ENCODE results near the gene LGSN.
"Not testable (repeated sequence)": the region's sequence is repeated elsewhere in the genome, so short reads cannot be mapped to it uniquely, and the experiment has no call there.

Gene LGSN

GRCh38 chr6:63306420-63306819, 13.4 kb downstream of the LGSN start:
- no peak for DNase-seq (ENCODE audit: low read depth in 2 of 2)

DNA sequence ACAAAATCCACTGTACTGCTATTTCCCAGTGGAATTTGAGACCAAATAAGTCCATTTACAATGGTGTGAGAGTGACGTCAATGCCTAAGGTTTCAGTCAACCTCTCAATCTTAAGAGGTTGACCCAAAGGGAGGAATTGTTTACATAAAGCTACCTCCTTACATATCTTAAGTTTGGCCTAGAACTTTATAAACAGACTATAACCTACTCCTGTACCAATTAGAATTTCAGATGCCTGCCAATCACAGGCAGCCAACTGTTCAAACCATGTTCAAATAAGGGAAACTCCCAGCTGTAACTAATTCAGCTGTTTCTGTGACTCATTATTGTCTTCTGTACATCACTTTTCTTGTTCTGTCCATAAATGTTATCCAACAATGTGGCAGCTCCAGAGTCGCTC, 14.5 kb downstream of the LGSN start:
- DNase-seq (ENCODE audit: low read depth in 2 of 2), result no peak

- no peak for DNase-seq (ENCODE audit: low read depth in 2 of 2)
Observed at GRCh38 chr6:63303476-63303875, 16.3 kb downstream of the LGSN start.

DNA sequence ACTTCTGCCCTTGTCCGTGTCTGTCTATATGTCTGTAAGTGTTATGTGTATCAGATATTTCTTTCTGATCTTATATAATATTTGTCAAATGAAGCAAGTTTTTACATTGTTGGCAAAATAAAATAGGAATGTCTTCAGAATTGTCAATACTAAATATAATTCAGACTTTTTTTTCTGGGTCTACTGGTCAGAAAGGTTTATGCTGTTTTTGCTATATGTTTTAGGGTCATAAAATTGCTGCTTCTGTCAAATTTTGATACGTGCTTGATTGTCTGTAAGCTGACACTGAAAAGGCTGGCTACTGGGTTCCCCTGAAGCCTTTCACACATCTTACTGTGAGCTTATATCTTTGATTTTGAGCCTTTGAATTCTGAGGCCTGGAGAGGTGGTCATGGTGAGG, 20.1 kb downstream of the LGSN start:
- DNase-seq (ENCODE audit: low read depth in 2 of 2), result no peak

DNA sequence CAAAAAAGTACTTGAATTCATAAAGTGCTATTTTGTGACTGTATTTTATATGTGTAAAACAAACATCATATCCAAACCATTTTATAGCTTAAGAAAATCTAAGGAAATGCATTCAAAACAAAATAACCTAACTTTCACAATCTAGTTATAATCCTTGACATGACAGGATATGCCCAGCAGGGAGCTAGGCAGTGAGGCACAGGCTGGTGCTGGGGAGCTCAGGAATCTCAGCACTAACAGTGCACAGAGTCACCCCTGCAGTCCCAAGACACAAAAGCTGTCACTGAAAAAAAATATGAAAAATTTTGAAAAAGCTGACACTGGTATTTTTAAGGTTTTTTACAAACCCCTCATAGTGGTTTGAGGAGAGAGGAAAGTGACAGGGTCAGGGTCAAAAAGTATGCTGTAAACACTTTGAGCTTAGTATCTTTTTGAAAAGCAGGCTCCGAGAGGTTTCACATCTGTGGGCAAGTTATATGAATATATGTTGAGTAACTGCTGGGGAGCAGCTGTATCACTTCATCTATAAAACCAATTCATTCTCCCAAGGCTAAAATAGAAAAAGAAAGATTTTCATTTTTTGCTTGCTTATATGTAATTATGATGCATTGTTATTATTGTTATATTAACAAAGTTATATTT, 24.1 kb downstream of the LGSN start:
- DNase-seq (ENCODE audit: low read depth in 2 of 2), result no peak

DNA sequence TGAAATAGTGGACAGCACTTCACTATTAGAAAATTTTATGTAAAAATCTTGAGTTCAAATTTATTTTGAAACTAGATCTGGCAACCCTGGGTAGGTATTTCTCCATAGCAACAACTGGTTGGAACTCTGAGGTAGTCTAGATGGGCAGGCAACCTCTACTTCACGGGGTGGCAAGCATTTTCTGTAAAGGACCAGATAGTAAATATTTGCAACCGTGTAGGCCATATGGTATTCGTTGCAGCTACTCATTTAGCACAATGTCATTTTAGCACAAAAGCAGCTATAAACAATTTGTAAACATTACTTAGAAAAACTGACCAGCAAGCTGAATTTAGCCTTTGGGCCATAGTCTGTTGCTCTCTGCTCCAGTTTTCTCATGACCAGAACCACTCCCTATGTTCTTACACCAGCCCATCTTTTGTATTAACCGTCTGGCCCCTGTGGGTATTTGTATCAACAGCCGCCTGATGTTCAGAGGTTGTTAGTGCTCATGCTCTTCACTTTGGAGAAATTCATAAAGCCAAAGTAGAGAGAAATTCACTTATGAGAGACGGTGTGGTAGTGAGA, 29.2 kb downstream of the LGSN start:
- DNase-seq (ENCODE audit: low read depth in 2 of 2), result no peak

DNA sequence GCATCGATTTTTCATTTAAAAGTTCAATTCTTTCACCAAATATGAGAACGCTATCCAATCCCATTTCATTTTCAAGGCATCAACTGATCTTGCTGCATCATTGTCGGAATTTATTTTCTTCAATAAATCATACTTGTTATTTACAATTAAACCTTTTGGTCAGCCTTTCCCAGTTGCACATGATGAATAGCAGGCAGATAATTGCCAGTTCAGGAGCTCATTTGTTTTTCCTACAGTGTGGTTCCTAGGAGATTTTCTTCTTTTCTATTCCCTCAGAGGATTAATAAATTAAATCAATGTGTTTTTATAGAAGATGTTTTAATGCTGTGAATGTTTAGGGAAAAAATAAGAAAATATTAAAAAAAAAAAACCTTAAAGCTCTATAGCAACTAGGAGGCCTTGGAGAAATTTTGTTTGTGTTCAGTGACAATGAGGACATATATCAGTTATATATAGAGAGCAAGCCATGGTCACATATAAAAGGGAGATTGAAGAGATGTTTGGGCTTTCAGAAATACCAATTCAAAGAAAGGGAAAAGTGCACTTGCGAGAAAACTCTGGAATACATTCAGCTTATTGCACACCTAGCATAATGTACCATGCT, 30.4 kb downstream of the LGSN start:
- DNase-seq (ENCODE audit: low read depth in 2 of 2), result no peak

DNA sequence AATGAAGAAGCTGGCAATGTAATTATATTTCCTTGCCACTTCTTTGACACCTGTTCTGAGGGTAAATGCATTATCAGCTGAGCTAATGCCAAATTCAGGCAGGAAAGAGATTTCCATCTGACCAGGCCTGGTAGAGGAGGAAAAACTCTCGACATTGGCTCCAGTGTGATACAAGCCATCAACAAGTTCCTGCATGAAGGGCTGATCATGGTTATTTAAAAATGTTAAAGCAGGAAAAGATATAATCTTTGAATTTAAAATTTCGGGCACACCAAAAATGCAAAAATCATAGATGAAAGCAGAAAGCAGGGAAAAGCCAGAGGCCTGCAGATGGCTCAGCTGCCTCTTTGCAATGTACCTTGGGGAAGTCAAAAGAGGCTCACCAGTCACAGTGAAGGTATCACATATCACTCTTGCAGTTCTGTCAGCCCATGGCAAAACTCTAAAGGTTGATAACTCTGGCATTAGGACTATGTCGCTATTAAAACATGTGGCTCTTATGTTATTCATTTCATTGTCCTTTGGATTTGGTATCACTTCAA, 39.1 kb downstream of the LGSN start:
- no peak for DNase-seq (ENCODE audit: low read depth in 2 of 2)

DNA sequence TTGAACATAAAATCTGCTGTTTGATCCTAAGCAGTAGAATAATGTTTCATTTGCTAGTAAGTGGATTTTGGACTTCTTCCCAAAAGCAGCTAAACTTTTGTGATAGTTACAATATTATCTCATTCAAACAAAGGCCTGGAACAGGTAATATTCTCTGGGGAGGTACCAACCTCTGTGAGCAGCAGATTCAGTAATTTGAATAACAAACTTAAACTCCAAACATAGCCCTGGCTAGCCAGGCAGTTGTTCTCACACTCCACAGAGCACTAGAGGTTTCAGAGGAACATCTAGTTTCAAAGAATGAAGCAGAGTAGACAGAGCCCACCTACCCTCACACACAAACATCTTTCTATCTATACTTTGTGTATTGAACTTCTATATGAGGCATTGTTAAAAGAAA, 40.9 kb downstream of the LGSN start:
- no peak for DNase-seq (ENCODE audit: low read depth in 2 of 2)

GRCh38 chr6:63275953-63276352, 43.8 kb downstream of the LGSN start:
- no peak for DNase-seq (ENCODE audit: low read depth in 2 of 2)

- DNase-seq (ENCODE audit: low read depth in 2 of 2), result not testable (repeated sequence)
Observed at GRCh38 chr6:63274795-63275430, 44.9 kb downstream of the LGSN start.

DNA sequence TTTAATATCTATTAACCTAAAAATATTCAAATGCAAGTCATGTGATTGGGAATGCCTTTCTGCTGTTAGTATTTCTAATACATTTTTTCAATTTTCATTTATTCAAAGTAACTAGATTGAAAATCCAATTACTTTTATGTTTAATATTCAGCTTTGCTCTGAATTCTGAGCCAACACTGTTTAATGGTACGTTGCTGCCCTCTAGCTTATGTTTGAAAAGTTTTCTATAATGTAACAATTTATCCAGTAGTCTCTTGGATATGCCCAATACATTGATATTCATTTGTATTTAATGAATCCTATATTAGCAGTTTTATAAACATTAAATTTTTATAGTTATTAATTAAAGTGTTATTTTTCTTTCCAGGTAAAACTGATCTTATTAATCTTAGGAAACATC, 47.4 kb downstream of the LGSN start:
- no peak for DNase-seq (ENCODE audit: low read depth in 2 of 2)

DNA sequence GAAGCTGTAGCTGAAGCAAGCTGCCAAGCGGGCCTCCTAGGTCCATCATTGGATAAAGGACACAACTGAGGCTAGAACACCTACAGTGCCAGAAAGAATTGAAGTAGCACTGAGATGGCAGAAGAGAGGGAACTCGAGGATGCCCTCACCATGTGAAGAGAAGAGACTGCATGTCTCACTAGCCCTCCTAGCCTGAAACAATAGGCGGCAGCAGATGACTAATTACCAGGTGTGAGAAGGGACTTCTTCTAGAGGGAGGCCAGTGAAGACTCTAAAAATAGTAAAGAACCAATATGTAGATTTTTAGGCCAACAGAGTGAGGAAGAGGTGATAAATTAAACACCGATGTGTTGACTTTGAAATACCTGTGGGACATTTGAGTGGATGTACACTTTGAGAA, 50.3 kb downstream of the LGSN start:
- no peak for DNase-seq (ENCODE audit: low read depth in 2 of 2)

DNA sequence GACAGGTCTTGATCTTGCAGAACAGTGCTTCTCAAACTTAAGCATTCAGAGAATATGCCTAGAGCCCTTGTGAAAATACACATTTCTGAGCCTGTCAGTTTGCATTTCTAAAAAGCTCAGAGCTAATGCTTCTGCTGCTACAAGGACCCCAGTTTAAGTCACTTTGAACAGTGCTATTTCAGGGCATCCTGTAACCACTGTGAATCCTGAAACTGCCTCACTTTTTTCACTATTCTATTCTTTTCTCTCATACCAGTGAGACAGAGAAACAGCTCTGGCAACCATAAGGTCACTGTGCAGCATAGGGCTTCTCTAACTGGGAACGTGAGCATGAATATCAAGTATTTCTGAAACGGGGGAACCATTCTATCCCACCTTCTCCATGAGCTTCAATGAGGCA, 51.2 kb downstream of the LGSN start:
- DNase-seq (ENCODE audit: low read depth in 2 of 2), result no peak

DNA sequence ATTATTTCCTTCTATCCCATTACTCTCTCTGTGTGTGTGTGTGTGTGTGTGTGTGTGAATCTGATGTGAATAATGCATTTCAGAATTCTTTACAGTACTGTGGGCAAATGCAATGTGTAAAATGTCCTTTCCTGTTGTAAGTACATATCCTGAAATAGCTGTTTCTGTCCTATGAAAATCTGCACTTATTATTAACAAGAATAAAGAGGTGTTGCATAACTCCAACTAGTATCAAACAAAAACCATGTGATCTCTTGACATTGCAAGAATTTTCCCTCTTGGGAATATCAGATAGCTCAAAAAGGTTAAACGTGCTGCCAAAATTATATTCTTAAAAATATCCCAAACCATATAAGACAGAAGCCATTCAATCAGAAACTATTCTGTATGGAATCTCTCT, 52.0 kb downstream of the LGSN start:
- DNase-seq (ENCODE audit: low read depth in 2 of 2), result no peak

GRCh38 chr6:63267046-63267445, 52.7 kb downstream of the LGSN start:
- no peak for DNase-seq (ENCODE audit: low read depth in 2 of 2)

DNA sequence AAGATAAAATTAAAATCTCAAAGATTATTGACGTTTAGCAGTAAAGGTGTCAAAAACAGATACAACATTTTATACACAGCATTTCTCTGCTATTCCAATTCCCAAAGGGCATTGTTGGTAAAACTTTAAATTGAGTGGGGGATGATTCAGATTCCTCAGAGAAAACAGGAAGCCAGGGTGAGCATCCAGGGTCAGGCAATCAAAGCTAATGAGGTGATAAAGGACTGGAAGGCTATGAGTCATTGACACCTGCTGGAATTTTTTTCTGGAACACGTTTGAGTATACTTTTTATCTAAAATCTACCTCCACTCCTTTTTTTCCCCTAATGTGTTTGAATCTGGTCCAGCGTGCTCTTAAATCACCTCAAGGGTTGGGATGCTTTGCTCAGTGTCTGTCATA, 56.3 kb downstream of the LGSN start:
- DNase-seq (ENCODE audit: low read depth in 2 of 2), result no peak

DNA sequence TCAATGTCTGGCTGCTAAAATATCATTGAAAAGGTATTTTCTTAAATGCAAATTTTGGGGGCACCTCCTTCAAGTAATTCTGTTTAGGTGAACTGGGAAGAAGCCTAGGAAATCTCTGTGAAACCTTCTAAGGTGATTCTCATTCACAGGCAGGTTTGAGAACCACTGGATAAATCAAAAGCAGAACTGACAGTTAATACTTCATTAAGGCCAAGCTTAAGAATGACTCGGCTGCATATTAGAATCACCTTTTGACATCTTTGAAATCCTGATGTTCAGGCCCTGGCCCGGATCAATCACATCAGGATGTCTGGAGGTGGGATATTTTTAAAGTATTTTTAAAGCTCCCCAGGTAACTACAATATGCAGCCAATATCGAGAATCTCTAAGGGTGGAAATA, 58.0 kb downstream of the LGSN start:
- no peak for DNase-seq (ENCODE audit: low read depth in 2 of 2)

- DNase-seq (ENCODE audit: low read depth in 2 of 2), result no peak
Observed at GRCh38 chr6:63259153-63259552, 60.6 kb downstream of the LGSN start.

DNA sequence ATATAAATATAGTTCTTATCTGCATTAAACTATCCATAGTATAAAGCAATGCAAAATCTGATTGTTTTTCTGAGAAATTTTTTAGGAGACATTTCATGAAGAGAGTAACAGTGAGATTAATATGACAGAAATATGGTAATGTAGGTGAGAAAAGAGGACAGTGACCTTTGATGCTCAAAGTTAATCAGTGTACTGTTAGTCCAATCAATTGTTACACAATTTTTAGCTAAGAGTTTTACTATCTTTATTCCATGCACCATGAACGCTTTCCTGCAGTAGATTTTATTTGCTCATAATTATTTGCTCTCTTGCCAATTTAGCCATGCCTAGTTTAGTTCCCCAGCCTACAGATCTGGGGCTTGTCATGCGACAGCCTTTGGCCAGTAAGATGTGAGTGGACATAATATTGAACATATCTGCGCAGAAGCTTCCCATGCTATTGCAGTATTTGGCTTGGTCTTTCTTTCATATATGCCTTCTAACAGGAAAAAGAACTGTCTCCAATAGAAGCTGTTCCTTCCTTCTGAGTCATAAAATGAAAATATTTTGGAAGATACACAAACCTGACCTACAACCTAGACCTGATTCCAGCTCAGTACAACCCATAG, 69.8 kb downstream of the LGSN start:
- DNase-seq (ENCODE audit: low read depth in 2 of 2), result no peak

- no peak for DNase-seq (ENCODE audit: low read depth in 2 of 2)
Observed at GRCh38 chr6:63246581-63246980, 73.2 kb downstream of the LGSN start.

- no peak for DNase-seq (ENCODE audit: low read depth in 2 of 2)
Observed at GRCh38 chr6:63245909-63246308, 73.9 kb downstream of the LGSN start.

DNA sequence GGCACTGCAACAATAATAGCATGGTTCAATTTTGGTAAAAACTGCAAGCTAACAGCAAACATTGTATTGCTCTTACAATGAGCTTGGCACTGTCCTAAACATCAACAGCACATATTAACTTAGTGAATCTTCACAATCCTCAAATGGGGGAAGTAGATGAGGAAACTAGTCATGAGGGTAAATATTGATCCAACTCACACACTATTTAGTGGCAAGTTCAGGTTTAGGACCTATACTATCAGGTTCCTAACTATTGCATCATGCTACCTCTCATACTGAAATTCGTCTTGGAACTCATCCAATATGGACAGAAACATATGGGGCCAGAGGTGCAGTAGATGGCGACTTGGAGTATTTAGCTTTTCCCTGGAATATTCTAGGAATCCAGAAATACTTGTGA, 74.4 kb downstream of the LGSN start:
- DNase-seq (ENCODE audit: low read depth in 2 of 2), result no peak
